Measurements from ENCODE around the gene MAP3K14. TPM values are rescaled to one million over a fixed set of nuclear protein-coding genes. Genes with fewer than 3 reads are reported as not detected.

MAP3K14 gene
- total RNA-seq (1 to 10 TPM; 2.2 to 4.7 TPM), polyA plus RNA-seq (ENCODE audit: insufficient read length in 2 of 2) (1 to 10 TPM; 5.9 to 9.3 TPM)
- long read RNA-seq, donor 1: 0 reads
- long read RNA-seq, donor 2: 0 reads
- long read RNA-seq, donor 3, full-length matches to known transcripts: 1 of 1 reads
- long read RNA-seq, donor 3, partial matches to known transcripts: 0 of 1 reads
- long read RNA-seq, donor 3, other reads (novel, unspliced or antisense): 0 of 1 reads
- long read RNA-seq, donor 4: 0 reads

- under 1% methylated on average over 83 of the region's 83 CpGs for WGBS (ENCODE audit: insufficient coverage)
- peak in 4 of 6 donors; percentile 33 to 88 (median 64) for DNase-seq (ENCODE audit: low read depth in 4 of 6, low spot score in 6 of 6)
- peaks cover 23% of the 10 kb centered on the region for H3K4me1 ChIP-seq (ENCODE audit: control insufficient read depth, insufficient read depth, low read length)
These were observed at the start of gene MAP3K14 for GRCh38 chr17:45316434-45317110. Gene MAP3K14, minus strand, starts transcription at chr17:45317020. Its CDS starts 26,275 bp downstream, at chr17:45290745.

GRCh38 chr17:45366049-45366448 lies 49.2 kb upstream of the MAP3K14 start:
- no peaks in the 10 kb centered on the region for H3K27me3 ChIP-seq (ENCODE audit: control insufficient read depth, insufficient read depth, low read length)
- 79% methylated on average over 2 of the region's 3 CpGs for WGBS (ENCODE audit: insufficient coverage)
- DNase-seq (ENCODE audit: low read depth in 4 of 6, low spot score in 6 of 6): no peak
- H3K27ac ChIP-seq (ENCODE audit: low read depth, low read length): no peak overlapping the region
- H3K4me1 ChIP-seq (ENCODE audit: control insufficient read depth, insufficient read depth, low read length): peaks cover 6% of the 10 kb centered on the region
- H3K9me3 ChIP-seq (ENCODE audit: control insufficient read depth, insufficient read depth, low read length): no peaks in the 10 kb centered on the region
- no peak overlapping the region for H3K4me3 ChIP-seq (ENCODE audit: low read depth, low read length)
- no peaks in the 10 kb centered on the region for H3K36me3 ChIP-seq (ENCODE audit: control insufficient read depth, insufficient read depth, low read length)

More at GRCh38 chr17:45316434-45317110, at the start of gene MAP3K14:
- H3K9me3 ChIP-seq (ENCODE audit: control insufficient read depth, insufficient read depth, low read length): no peaks in the 10 kb centered on the region
- peak within 1 kb of the TSS; percentile 92 for H3K27ac ChIP-seq (ENCODE audit: low read depth, low read length)
- H3K4me3 ChIP-seq (ENCODE audit: low read depth, low read length): peak within 1 kb of the TSS; percentile 78
- H3K27me3 ChIP-seq (ENCODE audit: control insufficient read depth, insufficient read depth, low read length): no peaks in the 10 kb centered on the region
- H3K36me3 ChIP-seq (ENCODE audit: control insufficient read depth, insufficient read depth, low read length): peaks cover 4% of the 10 kb centered on the region

- H3K36me3 ChIP-seq (ENCODE audit: control insufficient read depth, insufficient read depth, low read length): no peaks in the 10 kb centered on the region
- peaks cover 6% of the 10 kb centered on the region for H3K4me1 ChIP-seq (ENCODE audit: control insufficient read depth, insufficient read depth, low read length)
- no peak overlapping the region for H3K4me3 ChIP-seq (ENCODE audit: low read depth, low read length)
- H3K27ac ChIP-seq (ENCODE audit: low read depth, low read length): no peak overlapping the region
- WGBS (ENCODE audit: insufficient coverage): 34% methylated on average over 11 of the region's 17 CpGs
- no peaks in the 10 kb centered on the region for H3K9me3 ChIP-seq (ENCODE audit: control insufficient read depth, insufficient read depth, low read length)
- no peaks in the 10 kb centered on the region for H3K27me3 ChIP-seq (ENCODE audit: control insufficient read depth, insufficient read depth, low read length)
- DNase-seq (ENCODE audit: low read depth in 4 of 6, low spot score in 6 of 6): peak in 1 of 6 donors; percentile 41
These were observed 47.9 kb upstream of the MAP3K14 start for GRCh38 chr17:45364531-45365390.

- no peak for DNase-seq (ENCODE audit: low read depth in 4 of 6, low spot score in 6 of 6)
- Histone ChIP-seq H3K36me3 (ENCODE audit: control insufficient read depth, insufficient read depth, low read length) (no peaks in the 10 kb centered on the region), H3K27me3 (ENCODE audit: control insufficient read depth, insufficient read depth, low read length) (no peaks in the 10 kb centered on the region), H3K27ac (ENCODE audit: low read depth, low read length) (no peak overlapping the region), H3K4me1 (ENCODE audit: control insufficient read depth, insufficient read depth, low read length) (peaks cover 6% of the 10 kb centered on the region), H3K4me3 (ENCODE audit: low read depth, low read length) (no peak overlapping the region), H3K9me3 (ENCODE audit: control insufficient read depth, insufficient read depth, low read length) (no peaks in the 10 kb centered on the region)
- 100% methylated on average over 1 of the region's 3 CpGs for WGBS (ENCODE audit: insufficient coverage)
These were observed 46.7 kb upstream of the MAP3K14 start for GRCh38 chr17:45363498-45363897.

GRCh38 chr17:45361976-45362375 lies 45.2 kb upstream of the MAP3K14 start:
- no peak for DNase-seq (ENCODE audit: low read depth in 4 of 6, low spot score in 6 of 6)
- Histone ChIP-seq H3K4me3 (ENCODE audit: low read depth, low read length) (no peak overlapping the region), H3K27ac (ENCODE audit: low read depth, low read length) (no peak overlapping the region), H3K4me1 (ENCODE audit: control insufficient read depth, insufficient read depth, low read length) (peaks cover 6% of the 10 kb centered on the region), H3K36me3 (ENCODE audit: control insufficient read depth, insufficient read depth, low read length) (no peaks in the 10 kb centered on the region), H3K9me3 (ENCODE audit: control insufficient read depth, insufficient read depth, low read length) (no peaks in the 10 kb centered on the region), H3K27me3 (ENCODE audit: control insufficient read depth, insufficient read depth, low read length) (no peaks in the 10 kb centered on the region)
- WGBS (ENCODE audit: insufficient coverage): 44% methylated on average over 3 of the region's 4 CpGs

- Histone ChIP-seq H3K36me3 (ENCODE audit: control insufficient read depth, insufficient read depth, low read length) (no peaks in the 10 kb centered on the region), H3K4me3 (ENCODE audit: low read depth, low read length) (no peak overlapping the region), H3K27me3 (ENCODE audit: control insufficient read depth, insufficient read depth, low read length) (no peaks in the 10 kb centered on the region), H3K27ac (ENCODE audit: low read depth, low read length) (no peak overlapping the region), H3K4me1 (ENCODE audit: control insufficient read depth, insufficient read depth, low read length) (peaks cover 6% of the 10 kb centered on the region), H3K9me3 (ENCODE audit: control insufficient read depth, insufficient read depth, low read length) (no peaks in the 10 kb centered on the region)
- no peak for DNase-seq (ENCODE audit: low read depth in 4 of 6, low spot score in 6 of 6)
- WGBS (ENCODE audit: insufficient coverage): no CpG with 5 or more reads among the region's 3 CpGs
These were observed 44.6 kb upstream of the MAP3K14 start for GRCh38 chr17:45361451-45361850.

GRCh38 chr17:45357364-45357997 lies 40.7 kb upstream of the MAP3K14 start:
- H3K27me3 ChIP-seq (ENCODE audit: control insufficient read depth, insufficient read depth, low read length): no peaks in the 10 kb centered on the region
- no peak overlapping the region for H3K27ac ChIP-seq (ENCODE audit: low read depth, low read length)
- no peaks in the 10 kb centered on the region for H3K9me3 ChIP-seq (ENCODE audit: control insufficient read depth, insufficient read depth, low read length)
- H3K4me1 ChIP-seq (ENCODE audit: control insufficient read depth, insufficient read depth, low read length): no peaks in the 10 kb centered on the region
- 100% methylated on average over 1 of the region's 5 CpGs for WGBS (ENCODE audit: insufficient coverage)
- H3K36me3 ChIP-seq (ENCODE audit: control insufficient read depth, insufficient read depth, low read length): no peaks in the 10 kb centered on the region
- no peak overlapping the region for H3K4me3 ChIP-seq (ENCODE audit: low read depth, low read length)
- no peak for DNase-seq (ENCODE audit: low read depth in 4 of 6, low spot score in 6 of 6)

GRCh38 chr17:45355087-45355486 lies 38.3 kb upstream of the MAP3K14 start:
- H3K27me3 ChIP-seq (ENCODE audit: control insufficient read depth, insufficient read depth, low read length): no peaks in the 10 kb centered on the region
- H3K27ac ChIP-seq (ENCODE audit: low read depth, low read length): no peak overlapping the region
- DNase-seq (ENCODE audit: low read depth in 4 of 6, low spot score in 6 of 6): no peak
- H3K4me3 ChIP-seq (ENCODE audit: low read depth, low read length): no peak overlapping the region
- H3K9me3 ChIP-seq (ENCODE audit: control insufficient read depth, insufficient read depth, low read length): peaks cover 3% of the 10 kb centered on the region
- H3K36me3 ChIP-seq (ENCODE audit: control insufficient read depth, insufficient read depth, low read length): no peaks in the 10 kb centered on the region
- no peaks in the 10 kb centered on the region for H3K4me1 ChIP-seq (ENCODE audit: control insufficient read depth, insufficient read depth, low read length)
- 81% methylated on average over 2 of the region's 2 CpGs for WGBS (ENCODE audit: insufficient coverage)

- no peak for DNase-seq (ENCODE audit: low read depth in 4 of 6, low spot score in 6 of 6)
- peaks cover 3% of the 10 kb centered on the region for H3K9me3 ChIP-seq (ENCODE audit: control insufficient read depth, insufficient read depth, low read length)
- 88% methylated on average over 4 of the region's 4 CpGs for WGBS (ENCODE audit: insufficient coverage)
These were observed 36.2 kb upstream of the MAP3K14 start for GRCh38 chr17:45353043-45353442.

More at GRCh38 chr17:45353043-45353442, 36.2 kb upstream of the MAP3K14 start:
- Histone ChIP-seq H3K4me1 (ENCODE audit: control insufficient read depth, insufficient read depth, low read length) (no peaks in the 10 kb centered on the region), H3K27ac (ENCODE audit: low read depth, low read length) (no peak overlapping the region), H3K27me3 (ENCODE audit: control insufficient read depth, insufficient read depth, low read length) (no peaks in the 10 kb centered on the region), H3K36me3 (ENCODE audit: control insufficient read depth, insufficient read depth, low read length) (no peaks in the 10 kb centered on the region), H3K4me3 (ENCODE audit: low read depth, low read length) (no peak overlapping the region)
